RWPE1 (cell line): ENCODE data around the gene CCDC86.

Experiments
- CTCF ChIA-PET: fragments of 350-600 bp; sonication (Branson Sonifier 250); formaldehyde crosslinking; extraction: SDS; loops from one replicate; lab custom pipeline; 2021; lab: Yijun Ruan, JAX
- POLR2A ChIA-PET: fragments of 400-600 bp; formaldehyde crosslinking; extraction: SDS; loops from one replicate; lab custom pipeline; 2020; ENCODE audit warnings: antibody characterized with exemption; ENCODE audit not compliant: low non-redundant PET; lab: Yijun Ruan, JAX
- DNase-seq: peaks from one replicate; pipeline ENCODE4 v3.0.0; 2012; ENCODE audit warnings: low spot score
- H3K27ac ChIP-seq: fragments of 450-650 bp; 2 replicates; pipeline ENCODE4 v1.5.1; 2017
- TF ChIP-seq, protein P1 (sequence below): fragments of 450-650 bp; conservative IDR thresholded peaks from 2 replicates; pipeline ENCODE4 v1.5.1; 2017; ENCODE audit warnings: low read depth, mild to moderate bottlenecking

CCDC86 gene

DNA sequence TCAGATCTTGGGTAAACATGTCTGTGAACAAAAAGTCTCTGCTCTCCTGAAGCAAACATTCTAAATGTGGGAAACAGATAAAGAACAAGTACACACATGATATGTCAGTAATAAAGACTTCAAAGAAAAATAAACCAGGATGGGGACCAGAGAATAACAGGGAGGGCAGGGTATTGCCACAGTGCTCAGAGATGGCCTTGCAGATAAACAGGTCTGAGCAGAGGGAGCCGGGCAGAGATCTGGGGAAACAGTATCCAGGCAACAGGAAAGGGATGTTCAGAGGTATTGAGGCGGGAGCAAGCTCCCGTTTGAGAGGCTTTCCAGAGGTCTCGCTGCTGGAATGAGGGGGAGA lies 2.9 kb downstream of the CCDC86 start:
- ChIA-PET POLR2A (no interaction called here), CTCF (interaction anchor here (3.6 kb wide), 1 partner anchor 14 kb away, joined by 14 read pairs; no protein-coding TSS in a partner anchor)
- 0 out of 2 replicates have a peak overlapping the region, but pooled peaks have one; percentile 10 for H3K27ac ChIP-seq
- no peak for DNase-seq
- TF ChIP-seq, protein P1, sequence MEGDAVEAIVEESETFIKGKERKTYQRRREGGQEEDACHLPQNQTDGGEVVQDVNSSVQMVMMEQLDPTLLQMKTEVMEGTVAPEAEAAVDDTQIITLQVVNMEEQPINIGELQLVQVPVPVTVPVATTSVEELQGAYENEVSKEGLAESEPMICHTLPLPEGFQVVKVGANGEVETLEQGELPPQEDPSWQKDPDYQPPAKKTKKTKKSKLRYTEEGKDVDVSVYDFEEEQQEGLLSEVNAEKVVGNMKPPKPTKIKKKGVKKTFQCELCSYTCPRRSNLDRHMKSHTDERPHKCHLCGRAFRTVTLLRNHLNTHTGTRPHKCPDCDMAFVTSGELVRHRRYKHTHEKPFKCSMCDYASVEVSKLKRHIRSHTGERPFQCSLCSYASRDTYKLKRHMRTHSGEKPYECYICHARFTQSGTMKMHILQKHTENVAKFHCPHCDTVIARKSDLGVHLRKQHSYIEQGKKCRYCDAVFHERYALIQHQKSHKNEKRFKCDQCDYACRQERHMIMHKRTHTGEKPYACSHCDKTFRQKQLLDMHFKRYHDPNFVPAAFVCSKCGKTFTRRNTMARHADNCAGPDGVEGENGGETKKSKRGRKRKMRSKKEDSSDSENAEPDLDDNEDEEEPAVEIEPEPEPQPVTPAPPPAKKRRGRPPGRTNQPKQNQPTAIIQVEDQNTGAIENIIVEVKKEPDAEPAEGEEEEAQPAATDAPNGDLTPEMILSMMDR, result no peak

DNA sequence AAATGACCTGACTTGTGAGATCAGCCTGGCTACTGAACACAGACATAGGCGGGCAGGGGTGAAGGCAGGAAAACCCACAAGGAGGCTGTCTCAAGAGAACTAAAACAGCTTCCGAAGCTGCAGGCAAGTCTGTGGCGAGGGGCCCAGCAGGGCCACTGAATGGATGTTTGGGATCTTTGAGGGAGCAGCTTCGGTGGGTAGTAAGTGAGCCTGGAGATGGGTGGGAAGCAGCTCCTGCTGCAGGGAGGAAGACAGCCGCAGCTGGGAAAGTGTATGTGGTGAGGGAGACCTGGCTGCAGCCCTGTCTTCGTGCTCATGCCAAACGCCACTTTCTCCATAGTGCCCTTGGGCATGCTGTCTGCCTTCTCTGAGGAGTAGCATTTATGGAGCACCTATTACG lies 3.4 kb downstream of the CCDC86 start:
- 0 out of 2 replicates have a peak overlapping the region, but pooled peaks have one; percentile 10 for H3K27ac ChIP-seq
- TF ChIP-seq, protein P1, result no peak
- ChIA-PET CTCF (interaction anchor here (3.6 kb wide), 1 partner anchor 14 kb away, joined by 14 read pairs; no protein-coding TSS in a partner anchor), POLR2A (no interaction called here)
- no peak for DNase-seq

- no peak for DNase-seq
- ChIA-PET POLR2A (no interaction called here), CTCF (no interaction called here)
- no peak overlapping the region for H3K27ac ChIP-seq
- TF ChIP-seq, protein P1, result no peak
These were observed 5.4 kb downstream of the CCDC86 start for GRCh38 chr11:60847281-60847680.

GRCh38 chr11:60847896-60848295 lies 6.0 kb downstream of the CCDC86 start:
- ChIA-PET POLR2A (no interaction called here), CTCF (interaction anchor here (0.5 kb wide), 1 partner anchor 549 kb away, joined by 7 read pairs; no protein-coding TSS in a partner anchor)
- H3K27ac ChIP-seq, result no peak overlapping the region
- no peak for DNase-seq
- TF ChIP-seq, protein P1, result no peak

DNA sequence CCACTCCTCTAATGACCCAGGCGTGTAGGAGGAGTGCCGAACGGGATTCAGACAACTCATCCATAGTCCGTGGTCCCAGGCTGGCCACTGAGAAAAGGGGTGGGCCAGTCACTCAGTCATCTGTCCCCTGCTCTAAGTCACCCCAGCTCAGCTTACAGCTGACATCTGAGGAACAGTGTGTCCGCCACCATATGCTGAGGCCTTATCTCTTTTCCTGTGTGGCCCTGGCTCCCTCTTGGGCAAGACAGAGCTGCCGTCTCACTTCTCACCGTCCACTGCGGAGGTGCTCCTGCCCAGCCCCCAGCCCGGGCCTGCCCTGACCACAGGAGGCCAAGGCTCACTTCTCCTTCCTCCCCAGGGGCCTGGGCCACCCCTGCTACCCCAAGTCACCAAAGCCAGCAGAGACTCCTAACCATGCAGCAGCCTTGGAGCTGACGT lies 6.8 kb downstream of the CCDC86 start:
- TF ChIP-seq, protein P1, result no peak
- DNase-seq, result no peak
- CTCF ChIA-PET, result interaction anchor here (0.7 kb wide), 1 partner anchor 73 kb away, joined by 3 read pairs; no protein-coding TSS in a partner anchor
- POLR2A ChIA-PET, result no interaction called here
- no peak overlapping the region for H3K27ac ChIP-seq

DNA sequence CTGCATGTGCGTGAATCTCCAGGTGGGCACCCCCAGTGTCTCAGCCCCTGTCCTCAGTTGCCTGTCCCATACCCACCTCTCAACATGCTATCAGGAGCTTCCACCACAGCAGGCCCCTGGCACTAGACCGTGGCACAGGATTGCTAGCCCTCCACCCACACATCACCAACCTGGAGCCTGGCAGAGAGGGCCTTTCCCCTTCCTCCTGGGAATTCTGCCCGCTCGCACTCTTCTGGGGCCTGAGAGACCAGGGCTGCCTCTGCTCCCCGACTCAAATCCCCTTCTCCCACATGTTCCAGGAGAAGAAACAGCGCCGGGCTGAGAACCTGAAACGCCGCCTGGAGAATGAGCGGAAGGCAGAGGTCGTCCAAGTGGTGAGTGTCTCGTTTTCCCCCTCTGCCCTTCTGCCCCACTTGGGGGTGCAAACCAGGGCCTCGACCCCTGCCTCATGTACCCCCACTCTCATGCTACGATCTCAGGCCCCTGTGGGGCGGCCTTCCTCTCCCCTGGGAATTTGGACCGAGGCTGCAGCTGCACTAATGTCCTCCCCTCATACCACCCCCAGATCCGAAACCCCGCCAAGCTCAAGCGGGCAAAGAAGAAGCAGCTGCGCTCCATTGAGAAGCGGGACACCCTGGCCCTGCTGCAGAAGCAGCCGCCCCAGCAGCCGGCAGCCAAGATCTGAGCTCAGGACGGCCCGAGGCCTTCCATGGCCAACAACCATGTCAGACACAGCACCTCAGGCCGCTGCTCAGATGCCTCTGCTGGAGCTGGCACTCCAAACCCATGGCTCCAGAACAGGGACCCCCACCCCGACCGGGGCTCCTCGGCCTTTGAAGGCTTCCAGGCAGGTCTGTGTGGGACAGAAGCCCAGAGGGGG lies 8.0 kb downstream of the CCDC86 start:
- TF ChIP-seq, protein P1, result no peak
- H3K27ac ChIP-seq, result no peak overlapping the region
- no peak for DNase-seq
- ChIA-PET CTCF (interaction anchor here (1.5 kb wide), 1 partner anchor 49 kb away, joined by 4 read pairs; no protein-coding TSS in a partner anchor), POLR2A (no interaction called here)
